ENCODE data around the gene RNFT2.

DNA sequence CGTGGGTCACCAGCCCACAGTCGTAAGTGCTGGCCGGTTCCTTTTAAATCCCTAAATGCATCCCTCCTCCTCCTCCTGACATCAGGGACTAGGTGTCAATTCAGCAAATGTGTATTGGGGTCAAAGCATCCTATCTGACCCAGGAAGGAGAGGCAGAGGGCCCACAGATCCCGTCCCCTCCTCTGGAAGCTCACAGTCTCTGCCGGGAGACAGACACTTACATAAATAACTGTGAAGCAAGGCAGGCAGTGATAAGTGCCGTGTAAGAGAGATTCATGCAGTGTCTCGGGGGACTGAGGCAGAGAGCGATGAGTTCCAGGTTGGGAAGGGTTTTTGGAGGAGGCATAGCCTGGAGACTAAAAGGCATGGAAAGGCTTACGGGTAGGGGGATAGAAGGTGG, 99.0 kb downstream of the RNFT2 start:
- TF ChIP-seq, protein P1, sequence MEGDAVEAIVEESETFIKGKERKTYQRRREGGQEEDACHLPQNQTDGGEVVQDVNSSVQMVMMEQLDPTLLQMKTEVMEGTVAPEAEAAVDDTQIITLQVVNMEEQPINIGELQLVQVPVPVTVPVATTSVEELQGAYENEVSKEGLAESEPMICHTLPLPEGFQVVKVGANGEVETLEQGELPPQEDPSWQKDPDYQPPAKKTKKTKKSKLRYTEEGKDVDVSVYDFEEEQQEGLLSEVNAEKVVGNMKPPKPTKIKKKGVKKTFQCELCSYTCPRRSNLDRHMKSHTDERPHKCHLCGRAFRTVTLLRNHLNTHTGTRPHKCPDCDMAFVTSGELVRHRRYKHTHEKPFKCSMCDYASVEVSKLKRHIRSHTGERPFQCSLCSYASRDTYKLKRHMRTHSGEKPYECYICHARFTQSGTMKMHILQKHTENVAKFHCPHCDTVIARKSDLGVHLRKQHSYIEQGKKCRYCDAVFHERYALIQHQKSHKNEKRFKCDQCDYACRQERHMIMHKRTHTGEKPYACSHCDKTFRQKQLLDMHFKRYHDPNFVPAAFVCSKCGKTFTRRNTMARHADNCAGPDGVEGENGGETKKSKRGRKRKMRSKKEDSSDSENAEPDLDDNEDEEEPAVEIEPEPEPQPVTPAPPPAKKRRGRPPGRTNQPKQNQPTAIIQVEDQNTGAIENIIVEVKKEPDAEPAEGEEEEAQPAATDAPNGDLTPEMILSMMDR (IDR thresholded peaks at IDR 0.05) = no peak
- no peak for TF ChIP-seq POLR2A (IDR thresholded peaks at IDR 0.05)
- TF ChIP-seq POLR2AphosphoS5 (IDR thresholded peaks at IDR 0.05) = no peak
- TF ChIP-seq EP300 (IDR thresholded peaks at IDR 0.05) = no peak

Measured in gastroesophageal sphincter (tissue), 3 donors.